Measurements from ENCODE around the gene NACC2. TPM values are rescaled to one million over a fixed set of nuclear protein-coding genes. Genes with fewer than 3 reads are reported as not detected.
"Not testable (repeated sequence)": the region's sequence is repeated elsewhere in the genome, so short reads cannot be mapped to it uniquely, and the experiment has no call there.

NACC2 gene
- total RNA-seq, 2 donors from 2014 or later = 69.2 to 79.7 TPM

GRCh38 chr9:136104916-136105315, 9.8 kb upstream of the NACC2 start:
- no peak for ATAC-seq (ENCODE audit: insufficient number of reproducible peaks, low FRiP score, low read depth)
- Histone ChIP-seq H3K36me3 (no peaks in the 10 kb centered on the region), H3K9me3 (no peaks in the 10 kb centered on the region), H3K4me1 (ENCODE audit: control insufficient read depth in 1 of 2, low read depth in 2 of 2) (peaks cover 15 to 33% of the 10 kb centered on the region in 2 donors), H3K27ac (no peak overlapping the region), H3K4me3 (no peak overlapping the region), H3K27me3 (replicated peaks; ENCODE audit: insufficient read depth) (no peaks in the 10 kb centered on the region)
- no peak for TF ChIP-seq CTCF (IDR thresholded peaks at IDR 0.05)
- DNase-seq (ENCODE audit: low spot score) = no peak

- no peaks in the 10 kb centered on the region for H3K27me3 ChIP-seq (replicated peaks; ENCODE audit: insufficient read depth)
- H3K9me3 ChIP-seq = no peaks in the 10 kb centered on the region
- ATAC-seq (ENCODE audit: insufficient number of reproducible peaks, low FRiP score, low read depth) (no peak), DNase-seq (ENCODE audit: low spot score) (no peak)
- H3K4me3 ChIP-seq = no peak overlapping the region
- H3K4me1 ChIP-seq (ENCODE audit: control insufficient read depth in 1 of 2, low read depth in 2 of 2) = peaks cover 14 to 30% of the 10 kb centered on the region in 2 donors
- H3K27ac ChIP-seq = no peak overlapping the region
- no peak for TF ChIP-seq CTCF (IDR thresholded peaks at IDR 0.05)
- H3K36me3 ChIP-seq = no peaks in the 10 kb centered on the region
These were observed 9.4 kb upstream of the NACC2 start for GRCh38 chr9:136104488-136104800.

GRCh38 chr9:136103651-136104487, 8.8 kb upstream of the NACC2 start:
- peaks cover 10 to 25% of the 10 kb centered on the region in 2 donors for H3K4me1 ChIP-seq (ENCODE audit: control insufficient read depth in 1 of 2, low read depth in 2 of 2)
- no peak overlapping the region for H3K27ac ChIP-seq
- no peak overlapping the region for H3K4me3 ChIP-seq
- H3K27me3 ChIP-seq (replicated peaks; ENCODE audit: insufficient read depth) = no peaks in the 10 kb centered on the region
- H3K36me3 ChIP-seq = no peaks in the 10 kb centered on the region
- DNase-seq (ENCODE audit: low spot score) = no peak
- no peak for TF ChIP-seq CTCF (IDR thresholded peaks at IDR 0.05)
- H3K9me3 ChIP-seq = no peaks in the 10 kb centered on the region
- ATAC-seq (ENCODE audit: insufficient number of reproducible peaks, low FRiP score, low read depth) = no peak

- DNase-seq (ENCODE audit: low spot score); ATAC-seq (ENCODE audit: insufficient number of reproducible peaks, low FRiP score, low read depth); H3K27ac ChIP-seq; H3K9me3 ChIP-seq; H3K27me3 ChIP-seq (replicated peaks; ENCODE audit: insufficient read depth); H3K4me3 ChIP-seq; H3K36me3 ChIP-seq: not testable (repeated sequence)
- H3K4me1 ChIP-seq (ENCODE audit: control insufficient read depth in 1 of 2, low read depth in 2 of 2) = peaks cover 10 to 22% of the 10 kb centered on the region in 2 donors
These were observed 6.6 kb upstream of the NACC2 start for GRCh38 chr9:136101615-136102074.

GRCh38 chr9:136100700-136101614, 5.9 kb upstream of the NACC2 start:
- ATAC-seq (ENCODE audit: insufficient number of reproducible peaks, low FRiP score, low read depth) (no peak), DNase-seq (ENCODE audit: low spot score) (no peak)
- TF ChIP-seq CTCF (IDR thresholded peaks at IDR 0.05) = no peak

More at GRCh38 chr9:136100700-136101614, 5.9 kb upstream of the NACC2 start:
- no peaks in the 10 kb centered on the region for H3K9me3 ChIP-seq
- no peak overlapping the region for H3K27ac ChIP-seq
- H3K4me3 ChIP-seq = no peak overlapping the region
- no peaks in the 10 kb centered on the region for H3K36me3 ChIP-seq
- no peaks in the 10 kb centered on the region for H3K27me3 ChIP-seq (replicated peaks; ENCODE audit: insufficient read depth)
- peaks cover 11 to 22% of the 10 kb centered on the region in 2 donors for H3K4me1 ChIP-seq (ENCODE audit: control insufficient read depth in 1 of 2, low read depth in 2 of 2)

Data from thoracic aorta (tissue), 2 donors.